ENCODE data around the gene SLITRK4.

DNA sequence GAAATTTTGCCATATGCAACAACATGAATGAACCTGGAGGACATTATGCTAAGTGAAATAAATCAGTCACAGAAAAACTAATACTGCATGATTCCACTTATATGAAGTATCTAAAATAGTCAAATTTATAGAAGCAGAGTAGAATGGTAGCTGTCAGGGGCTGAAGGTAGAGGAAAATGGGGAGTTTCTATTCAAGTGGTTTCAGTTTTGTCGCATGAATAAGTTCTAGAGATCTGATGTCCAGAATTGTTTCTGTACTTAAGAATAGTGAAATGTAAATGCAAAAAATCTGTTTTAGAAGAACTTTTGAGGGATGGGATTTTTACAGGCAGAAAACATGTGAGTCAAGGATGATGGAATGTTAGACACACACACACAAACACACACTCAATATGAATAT lies 34.1 kb downstream of the SLITRK4 start:
- TF ChIP-seq CTCF (IDR thresholded peaks at IDR 0.05) (no peak), SIN3A (IDR thresholded peaks at IDR 0.05; ENCODE audit: borderline replicate concordance, insufficient read depth, low read depth, low read length) (no peak), POLR2AphosphoS5 (IDR thresholded peaks at IDR 0.05; ENCODE audit: low read depth, low read length) (no peak)

All from Panc1 (cell line).